ENCODE results near the gene CRB1. TPM values are rescaled to one million over a fixed set of nuclear protein-coding genes. Genes with fewer than 3 reads are reported as not detected.

The CRB1 gene
- total and polyA plus RNA-seq, 2 of the 8 experiments (the other 6 are each of a cell fraction or from before 2014, with no cell fraction given) = 0.03 TPM; not detected in 1

- DNase-seq (ENCODE audit: low read depth in 1 of 2, low spot score in 2 of 2) = no peak
- Histone ChIP-seq H3K14ac (ENCODE audit: insufficient read length) (no peak overlapping the region), H2BK12ac (ENCODE audit: low read depth, low read length) (no peak overlapping the region), H3K4me1 (replicated peaks in 1 of 4; ENCODE audit: control insufficient read depth in 3 of 4, insufficient read depth in 4 of 4, low read length in 3 of 4) (no peaks in the 10 kb centered on the region), H3K9me3 (ENCODE audit: insufficient read depth in 2 of 2, low read depth in 1 of 2, low read length in 1 of 2) (no peaks in the 10 kb centered on the region), H2BK20ac (ENCODE audit: low read length) (no peak overlapping the region), H3K27me3 (replicated peaks in 1 of 4; ENCODE audit: control insufficient read depth in 3 of 4, extremely low read depth in 1 of 4, insufficient read depth in 3 of 4, low read length in 3 of 4) (no peaks in the 10 kb centered on the region), H3K4me3 (ENCODE audit: extremely low read depth in 1 of 4, insufficient read depth in 2 of 4, low read depth in 3 of 4, low read length in 4 of 4) (no peak overlapping the region), H3K56ac (replicated peaks; ENCODE audit: insufficient read length, low read depth, low read length) (no peak overlapping the region), H3K23ac (ENCODE audit: insufficient read length) (no peak overlapping the region), H4K5ac (ENCODE audit: insufficient read length, low read depth, low read length) (no peak overlapping the region), H3K36me3 (ENCODE audit: control insufficient read depth in 2 of 4, insufficient read depth in 4 of 4, low read length in 3 of 4) (no peaks in the 10 kb centered on the region), H3K27ac (ENCODE audit: low read depth, low read length) (no peak overlapping the region), H4K91ac (replicated peaks; ENCODE audit: insufficient read length, low read length) (no peak overlapping the region), H4K20me1 (replicated peaks in 1 of 2; ENCODE audit: control insufficient read depth in 1 of 2, insufficient read depth in 2 of 2, low read length in 2 of 2) (no peaks in the 10 kb centered on the region), H3K4ac (replicated peaks; ENCODE audit: insufficient read length, low read depth, low read length) (no peak overlapping the region), H3K23me2 (ENCODE audit: low read depth, low read length) (no peaks in the 10 kb centered on the region), H2BK15ac (ENCODE audit: low read length) (no peak overlapping the region), H3K79me1 (ENCODE audit: low read depth, low read length) (no peaks in the 10 kb centered on the region), H3K9ac (replicated peaks in 1 of 4; ENCODE audit: extremely low read depth in 1 of 4, low read depth in 3 of 4, low read length in 3 of 4) (no peak overlapping the region), H2BK120ac (replicated peaks; ENCODE audit: low read depth, low read length) (no peak overlapping the region), H2BK5ac (ENCODE audit: low read depth, low read length) (no peak overlapping the region), H3K79me2 (ENCODE audit: control insufficient read depth in 1 of 2, insufficient read depth in 2 of 2, low read length in 2 of 2) (no peaks in the 10 kb centered on the region), H3K4me2 (ENCODE audit: insufficient read depth in 1 of 2, low read depth in 2 of 2, low read length in 2 of 2) (no peak overlapping the region), H2AK5ac (ENCODE audit: low read depth, low read length) (no peak overlapping the region), H3K18ac (ENCODE audit: extremely low read depth, low read length) (no peak overlapping the region), H2AFZ (ENCODE audit: low read length) (no peak overlapping the region), H4K8ac (ENCODE audit: extremely low read depth, insufficient read depth, low read length) (no peak overlapping the region)
- ChIA-PET POLR2A (ENCODE audit: partially characterized antibody) (no interaction called here), CTCF (ENCODE audit: partially characterized antibody) (interaction anchor here (1.1 to 4.4 kb wide), 5 partner anchors 9 to 61 kb away, joined by 3 to 25 read pairs (median 4); no protein-coding TSS in a partner anchor)
- WGBS, 2 experiments (ENCODE audit: extremely low coverage in 1 of 2, insufficient coverage in 1 of 2, insufficient read length in 1 of 2, insufficient replicate concordance in 2 of 2, low coverage in 1 of 2, low lambda C conversion rate in 2 of 2, missing lambda C conversion rate in 1 of 2) = 94% methylated on average over 5 of the region's 5 CpGs; no CpG with 5 or more reads in 1 of the 2 experiments
- FAIRE-seq = no peak
- TF ChIP-seq BACH1 (IDR thresholded peaks at IDR 0.05; ENCODE audit: low read length) (no peak), NANOG (IDR thresholded peaks at IDR 0.05; ENCODE audit: insufficient read depth, low read depth, low read length, poor library complexity, severe bottlenecking) (no peak)
These were observed 63.5 kb downstream of the CRB1 start for GRCh38 chr1:197331565-197331964.
